Uterus (tissue), 2 donors: Measurements from ENCODE around the gene SLC18A2.

Experiments
- POLR2A ChIP-seq, 2 donors: fragments of 450-650 bp; IDR thresholded peaks; one replicate each; pipeline ENCODE4 v1.6.1; 2016; ENCODE audit warnings: antibody characterized with exemption in 2 of 2, mild to moderate bottlenecking in 1 of 2, moderate library complexity in 1 of 2
- TF ChIP-seq, protein P1 (sequence below), 4 experiments: fragments of 200-600 bp in 2 of 4; fragments of 450-650 bp in 2 of 4; sonication (generic) in 2 of 4; IDR thresholded peaks; one replicate each; pipeline ENCODE4 v1.5.1; 2016 to 2019; ENCODE audit warnings: antibody characterized with exemption in 4 of 4, mild to moderate bottlenecking in 2 of 4, moderate library complexity in 1 of 4

DNA sequence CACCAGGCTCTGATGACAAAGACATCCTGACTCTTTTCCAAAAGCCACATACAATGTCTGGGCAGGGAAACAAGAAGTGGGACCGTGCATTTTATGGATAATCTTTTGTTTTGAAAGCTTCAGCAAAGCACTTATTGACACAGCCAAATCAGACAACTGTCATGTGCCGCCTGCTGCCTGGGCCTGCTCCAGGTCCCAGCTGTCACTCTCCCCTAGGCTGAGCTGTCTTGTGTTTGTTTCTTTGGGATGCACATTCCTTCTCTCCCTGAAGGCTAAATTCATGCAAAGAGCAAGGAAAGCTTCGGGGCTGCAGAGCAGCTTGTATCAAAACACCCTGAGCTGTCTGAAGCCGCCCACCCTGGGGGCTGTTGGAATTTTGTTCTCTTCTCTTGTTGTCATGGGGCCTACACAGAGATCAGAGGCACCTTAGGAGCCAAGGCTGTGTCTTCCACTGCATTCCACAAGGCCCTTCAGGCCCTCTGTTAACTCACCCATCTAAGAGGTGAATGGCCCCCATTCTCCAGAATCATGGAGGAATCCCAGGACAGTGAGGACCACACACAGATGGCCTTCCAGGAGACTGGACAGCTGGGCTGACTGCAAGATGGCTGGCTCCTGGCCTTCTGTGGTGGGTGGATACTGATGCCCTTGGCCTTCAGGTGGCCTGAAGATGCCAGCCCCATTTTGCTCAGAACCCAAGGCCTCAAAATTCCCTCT lies 17.8 kb upstream of the SLC18A2 start:
- TF ChIP-seq, protein P1, sequence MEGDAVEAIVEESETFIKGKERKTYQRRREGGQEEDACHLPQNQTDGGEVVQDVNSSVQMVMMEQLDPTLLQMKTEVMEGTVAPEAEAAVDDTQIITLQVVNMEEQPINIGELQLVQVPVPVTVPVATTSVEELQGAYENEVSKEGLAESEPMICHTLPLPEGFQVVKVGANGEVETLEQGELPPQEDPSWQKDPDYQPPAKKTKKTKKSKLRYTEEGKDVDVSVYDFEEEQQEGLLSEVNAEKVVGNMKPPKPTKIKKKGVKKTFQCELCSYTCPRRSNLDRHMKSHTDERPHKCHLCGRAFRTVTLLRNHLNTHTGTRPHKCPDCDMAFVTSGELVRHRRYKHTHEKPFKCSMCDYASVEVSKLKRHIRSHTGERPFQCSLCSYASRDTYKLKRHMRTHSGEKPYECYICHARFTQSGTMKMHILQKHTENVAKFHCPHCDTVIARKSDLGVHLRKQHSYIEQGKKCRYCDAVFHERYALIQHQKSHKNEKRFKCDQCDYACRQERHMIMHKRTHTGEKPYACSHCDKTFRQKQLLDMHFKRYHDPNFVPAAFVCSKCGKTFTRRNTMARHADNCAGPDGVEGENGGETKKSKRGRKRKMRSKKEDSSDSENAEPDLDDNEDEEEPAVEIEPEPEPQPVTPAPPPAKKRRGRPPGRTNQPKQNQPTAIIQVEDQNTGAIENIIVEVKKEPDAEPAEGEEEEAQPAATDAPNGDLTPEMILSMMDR (IDR thresholded peaks at IDR 0.05), result no peak
- TF ChIP-seq POLR2A (IDR thresholded peaks at IDR 0.05), result no peak
